Adipose tissue (tissue), 3 donors: ENCODE data around the gene NMNAT2. TPM values are rescaled to one million over a fixed set of nuclear protein-coding genes. Genes with fewer than 3 reads are reported as not detected.
"Not testable (repeated sequence)": the region's sequence is repeated elsewhere in the genome, so short reads cannot be mapped to it uniquely, and the experiment has no call there.

Experiments used
- H3K27ac ChIP-seq: one replicate; pipeline ENCODE4 v1.5.1; 2013; ENCODE audit warnings: low read depth, low read length
- WGBS, 3 donors: extraction: QIAGEN DNeasy Blood & Tissue Kit; methylation state at CpG; one replicate each; pipeline ENCODE4 v1.1.7; 2013; 5-methylcytosine and 5-hydroxymethylcytosine counted together
- polyA plus RNA-seq, 3 donors: library from polyadenylated mRNA; stranded (reverse); fragments of 200-250 nt; gene quantifications; one replicate each; pipeline ENCODE4 v1.2.3, GENCODE V29; 2013
- donor health status: healthy with polysubstance abuse.
- donor health status: Bipolar disorder and iron deficiency.
- donor health status: healthy.

Gene NMNAT2
- polyA plus RNA-seq: 1 to 10 TPM in 2 of 3 donors, under 1 TPM in 1; 0.90 to 1.9 (median 1.3) TPM

DNA sequence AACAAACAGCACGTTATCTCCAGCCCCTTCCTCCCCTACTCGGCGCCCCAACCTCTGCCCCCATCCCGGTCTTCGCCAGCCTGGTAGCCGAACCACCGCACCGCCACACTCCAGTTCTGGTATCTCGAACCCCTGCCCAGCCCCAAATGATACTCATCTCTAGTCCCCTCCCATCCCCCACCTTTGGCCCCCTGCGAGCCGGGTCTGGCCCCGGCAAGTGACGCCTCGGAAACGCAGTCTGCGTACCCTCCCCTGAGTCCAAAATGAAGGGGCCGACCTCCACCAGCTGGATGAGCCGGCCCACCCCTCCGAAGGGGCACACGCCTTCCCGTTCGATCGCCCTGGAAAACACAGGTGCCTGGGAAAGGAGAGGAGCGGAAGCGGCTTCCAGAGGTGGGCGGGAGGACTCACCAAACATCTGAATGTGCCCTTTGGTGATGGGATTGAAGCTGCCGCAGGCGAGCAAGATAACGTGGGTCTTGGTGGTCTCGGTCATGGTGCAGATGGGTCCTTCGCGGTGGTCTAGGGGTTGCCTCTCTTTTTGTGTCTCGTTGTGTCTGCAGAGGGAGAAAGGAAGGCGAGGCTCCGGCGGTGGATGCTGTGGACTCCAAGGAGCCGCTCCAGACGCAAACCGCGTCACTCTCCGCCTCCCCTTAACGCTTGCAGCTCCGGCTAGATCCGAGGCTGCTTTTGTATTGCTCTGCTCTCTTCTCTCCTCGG, at the start of gene NMNAT2:
TSS of gene NMNAT2 (minus strand) at position 609 of the 720 bp plus-strand sequence. CDS start at position 496, 113 bp downstream.
- H3K27ac ChIP-seq: no peak within 1 kb of the TSS
- 1 to 2% (median 1%) methylated on average over 41 to 45 of the region's 45 CpGs for WGBS, 3 donors

DNA sequence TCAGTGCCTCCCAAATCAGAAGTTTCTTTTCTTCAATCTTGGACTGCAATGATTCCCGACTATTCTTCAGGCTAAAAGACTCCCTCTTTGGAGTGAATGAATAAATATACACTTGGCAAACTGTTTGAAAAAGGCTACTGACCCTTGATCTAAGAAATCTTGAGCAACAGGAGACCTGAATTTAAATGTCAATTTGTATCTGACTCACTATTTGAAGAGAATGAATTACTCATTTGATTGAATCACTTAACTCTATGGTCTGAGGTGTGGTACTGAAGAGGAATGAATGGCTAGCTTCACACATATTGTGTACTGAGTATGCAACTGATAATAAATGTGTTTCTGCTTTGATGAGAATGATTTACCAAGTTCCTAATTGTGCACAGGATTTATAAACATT, 49.5 kb upstream of the NMNAT2 start:
- 53 to 90% (median 85%) methylated on average over 1 of the region's 1 CpG for WGBS, 3 donors
- no peak overlapping the region for H3K27ac ChIP-seq

DNA sequence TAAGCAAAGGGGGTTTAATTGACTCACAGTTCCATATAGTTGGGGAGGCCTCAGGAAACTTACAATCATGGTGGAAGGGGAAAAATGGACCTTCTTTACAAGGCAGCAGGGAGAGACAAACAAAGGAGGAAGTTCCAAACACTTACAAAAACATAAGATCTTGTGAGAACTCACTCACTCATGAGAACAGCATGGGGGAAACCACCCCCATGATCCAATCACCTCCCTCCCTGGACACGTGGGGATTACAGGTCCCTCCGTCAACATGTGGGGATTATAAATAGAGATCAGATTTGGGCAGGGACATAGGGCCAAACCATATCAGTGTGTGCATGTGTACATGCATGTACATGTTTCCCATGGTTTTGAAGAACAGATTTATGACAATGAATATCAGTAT, 48.6 kb upstream of the NMNAT2 start:
- H3K27ac ChIP-seq: no peak overlapping the region
- WGBS, 3 donors: 44 to 60% (median 58%) methylated on average over 2 of the region's 2 CpGs

DNA sequence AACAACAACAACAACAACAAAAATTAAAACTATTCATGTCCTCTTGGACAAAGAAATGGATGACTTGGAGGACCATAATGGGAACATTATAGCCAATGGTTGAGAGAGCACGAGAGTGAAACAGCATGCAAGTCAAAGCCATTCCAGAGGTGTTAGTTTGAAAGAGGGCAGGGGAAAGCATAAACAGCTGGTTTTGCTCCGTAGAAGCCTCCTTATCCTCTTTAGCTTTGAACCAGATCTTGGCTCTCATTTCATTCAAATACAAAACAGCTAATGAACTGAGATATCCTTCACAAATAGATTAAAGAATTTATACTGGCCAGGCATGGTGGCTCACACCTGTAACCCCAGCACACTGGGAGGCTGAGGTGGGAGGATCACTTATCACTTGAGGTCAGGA, 45.4 kb upstream of the NMNAT2 start:
- 58 to 85% (median 83%) methylated on average over 2 of the region's 2 CpGs for WGBS, 3 donors
- H3K27ac ChIP-seq: no peak overlapping the region

DNA sequence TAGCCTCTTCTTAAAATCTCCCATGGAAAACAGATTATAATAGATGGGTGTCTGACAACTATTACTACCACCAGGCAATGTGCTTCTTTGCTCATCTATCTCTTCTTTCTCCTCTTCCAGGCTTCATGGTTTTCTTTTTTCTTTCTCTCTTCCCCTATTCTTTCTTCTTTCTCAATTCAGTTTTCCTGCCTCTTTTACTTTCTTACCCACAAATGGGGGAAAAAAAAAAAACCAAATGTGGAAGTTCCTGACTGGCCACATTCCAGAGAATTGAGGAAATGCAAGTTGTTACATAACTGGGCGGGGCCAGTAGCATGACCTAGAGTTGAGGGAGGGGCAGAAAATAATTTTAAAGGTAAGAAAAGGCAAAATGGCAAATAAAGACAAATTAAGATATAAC, 43.2 kb upstream of the NMNAT2 start:
- no peak overlapping the region for H3K27ac ChIP-seq
- WGBS, 3 donors: 60 to 75% (median 61%) methylated on average over 1 of the region's 1 CpG

DNA sequence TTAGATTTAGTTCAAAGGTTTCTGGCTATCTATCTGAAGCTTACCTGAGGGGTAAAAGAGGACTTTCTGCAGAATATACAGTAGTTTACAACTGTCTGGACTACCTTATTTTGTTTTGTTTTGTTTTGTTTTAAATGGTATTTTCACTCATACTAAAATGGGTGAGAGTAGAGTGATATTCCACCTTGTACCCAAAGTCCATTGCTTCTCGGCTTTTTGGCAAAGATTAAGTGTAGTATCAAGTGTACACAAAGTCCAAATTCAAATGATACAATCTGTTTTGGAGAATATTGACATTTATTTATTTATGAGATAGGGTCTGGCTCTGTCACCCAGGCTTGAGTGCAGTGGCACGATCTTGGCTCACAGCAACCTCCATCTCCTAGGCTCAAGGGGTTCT, 42.4 kb upstream of the NMNAT2 start:
- 58 to 93% (median 90%) methylated on average over 2 of the region's 2 CpGs for WGBS, 3 donors
- H3K27ac ChIP-seq: no peak overlapping the region

DNA sequence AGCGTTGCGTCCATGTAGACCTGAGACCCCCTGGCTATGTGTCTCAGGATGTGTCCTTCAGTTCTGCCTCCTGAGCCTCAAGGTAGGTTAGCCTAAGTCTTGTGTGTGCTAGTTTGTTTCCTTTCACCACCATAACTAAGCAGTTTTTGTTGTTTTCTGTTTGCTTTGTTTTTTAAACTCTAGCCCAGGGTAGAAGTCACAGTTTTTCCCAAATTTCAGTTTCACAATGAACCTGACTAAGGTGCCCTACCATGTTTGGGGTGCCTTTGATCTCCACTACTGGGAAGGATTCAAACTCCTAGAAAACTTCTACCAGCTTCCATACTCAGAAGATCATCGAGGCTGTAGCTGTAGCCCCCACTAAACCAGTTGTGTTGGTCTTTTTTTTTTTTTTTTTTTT, 39.3 kb upstream of the NMNAT2 start:
- H3K27ac ChIP-seq: no peak overlapping the region
- WGBS, 3 donors: 85 to 93% (median 91%) methylated on average over 3 of the region's 3 CpGs

DNA sequence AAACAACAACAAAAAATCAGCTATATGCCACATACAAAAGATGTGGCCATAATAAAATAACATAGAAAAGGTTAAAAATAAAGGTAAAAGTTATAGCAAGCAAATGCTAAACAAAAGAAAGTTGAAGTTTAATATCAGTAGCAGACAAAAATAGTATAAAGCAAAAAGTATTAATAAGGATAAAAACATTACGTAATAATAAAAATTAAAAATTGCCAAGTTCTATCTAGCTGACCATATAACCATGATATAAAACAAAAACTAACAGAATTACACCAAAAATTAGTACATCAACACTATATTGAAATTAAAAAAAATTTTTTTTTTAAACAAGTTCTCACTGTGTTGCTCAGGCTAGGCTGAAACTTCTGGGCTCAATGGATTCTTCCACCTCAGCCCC, 38.6 kb upstream of the NMNAT2 start:
- WGBS, 3 donors: 92 to 98% (median 96%) methylated on average over 1 of the region's 1 CpG
- H3K27ac ChIP-seq: no peak overlapping the region

DNA sequence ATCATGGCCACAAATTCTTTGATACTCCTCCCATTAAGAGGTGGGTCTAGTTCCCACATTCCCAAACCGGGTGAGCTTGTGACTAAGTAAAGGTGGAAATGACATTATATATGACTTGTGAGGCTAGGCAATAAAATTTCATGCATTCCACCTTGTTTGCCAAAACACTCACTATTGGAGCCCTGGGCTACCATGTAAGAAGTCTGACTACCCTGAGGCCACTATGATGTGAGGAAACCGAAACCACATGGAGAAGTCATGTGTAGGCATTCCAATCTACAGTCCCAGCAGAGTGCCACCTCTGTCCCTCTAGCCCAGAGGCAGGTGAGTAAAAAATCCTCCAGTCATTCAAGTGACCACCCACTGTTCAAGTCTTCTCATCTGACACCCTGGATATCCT, 36.2 kb upstream of the NMNAT2 start:
- WGBS, 3 donors: 69 to 87% (median 82%) methylated on average over 2 of the region's 2 CpGs
- no peak overlapping the region for H3K27ac ChIP-seq

DNA sequence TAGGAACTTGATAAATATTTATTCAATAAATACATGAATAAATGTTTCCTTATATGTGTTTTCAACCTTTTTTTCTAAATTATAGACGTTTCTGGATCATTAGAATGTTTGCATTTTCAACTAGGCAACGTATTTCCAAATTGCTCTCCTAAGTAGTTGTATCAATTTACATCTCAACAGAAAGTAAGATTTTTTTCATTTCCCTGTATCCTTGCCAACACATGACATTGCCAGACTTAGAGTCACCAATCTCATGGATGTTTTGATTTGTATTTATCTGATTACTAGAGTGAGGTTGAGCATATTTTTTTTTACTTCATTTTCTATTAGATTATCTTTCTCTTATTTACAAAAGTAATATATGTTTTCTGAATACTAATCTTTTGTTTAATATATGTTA, 31.9 kb upstream of the NMNAT2 start:
- 27 to 61% (median 47%) methylated on average over 2 of the region's 2 CpGs for WGBS, 3 donors
- H3K27ac ChIP-seq: no peak overlapping the region

DNA sequence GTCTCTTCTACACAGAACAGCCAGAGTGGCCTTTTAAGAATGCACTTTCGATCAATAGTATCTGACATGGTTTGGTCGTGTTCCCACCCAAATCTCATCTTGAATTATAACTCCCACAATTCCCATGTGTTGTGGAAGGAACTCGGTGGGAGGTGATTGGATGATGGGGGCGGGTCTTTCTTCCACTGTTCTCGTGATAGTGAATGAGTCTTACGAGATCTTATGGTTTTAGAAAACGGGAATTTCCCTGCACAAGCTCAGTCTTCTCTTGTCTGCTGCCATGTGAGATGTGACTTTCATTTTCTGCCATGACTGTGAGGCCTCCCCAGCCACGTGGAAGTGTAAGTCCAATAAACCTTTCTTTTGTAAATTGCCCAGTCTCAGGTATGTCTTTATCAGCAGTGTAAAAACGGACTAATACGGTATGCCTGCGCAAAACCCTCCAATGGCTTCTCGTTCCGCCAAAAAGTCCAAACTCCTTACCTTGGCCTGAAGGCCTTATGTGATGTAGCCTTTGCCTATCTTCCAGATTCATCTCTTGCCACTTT, 31.1 kb upstream of the NMNAT2 start:
- H3K27ac ChIP-seq: no peak overlapping the region
- WGBS, 3 donors: 85 to 93% (median 92%) methylated on average over 13 of the region's 13 CpGs

DNA sequence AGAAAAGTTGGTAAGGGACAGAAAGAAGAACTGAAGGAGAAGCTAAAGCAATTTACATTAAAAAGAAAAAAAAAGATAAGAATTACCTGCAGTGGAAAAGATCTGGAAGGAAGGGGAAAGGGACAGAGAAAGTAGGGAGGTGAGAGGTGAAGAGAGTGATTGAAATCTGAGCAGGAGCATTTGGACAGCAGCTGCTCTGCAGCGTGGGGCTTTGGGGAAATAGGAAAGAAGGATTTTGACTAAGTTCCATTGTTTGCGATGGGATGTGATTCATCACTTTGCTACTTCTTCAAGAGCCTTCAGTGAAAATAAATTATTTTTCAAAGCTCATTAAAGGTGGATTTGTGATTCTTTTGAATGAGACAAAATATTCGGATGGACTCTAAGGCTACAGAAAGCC, 26.1 kb upstream of the NMNAT2 start:
- H3K27ac ChIP-seq: no peak overlapping the region
- WGBS, 3 donors: 50 to 64% (median 63%) methylated on average over 3 of the region's 3 CpGs

DNA sequence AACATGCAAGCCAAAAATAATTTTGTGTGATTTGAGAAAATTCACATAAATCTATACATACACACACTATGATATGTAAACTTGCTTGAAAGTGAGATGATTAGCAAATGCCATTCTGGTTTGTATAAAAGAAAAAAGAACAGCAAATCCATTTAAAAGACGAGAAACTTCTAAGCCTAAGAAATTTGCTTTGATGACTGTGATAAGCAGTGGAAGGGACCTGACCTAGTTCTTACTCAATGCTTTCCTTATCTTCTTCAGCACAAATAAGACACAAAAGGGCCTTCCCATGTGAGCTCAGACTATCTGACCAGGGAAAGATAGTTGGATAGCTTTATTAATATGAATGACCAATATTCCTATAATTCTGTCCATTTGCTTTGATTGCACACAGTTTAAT, 25.3 kb upstream of the NMNAT2 start:
- 31 to 75% (median 70%) methylated on average over 1 of the region's 1 CpG for WGBS, 3 donors

DNA sequence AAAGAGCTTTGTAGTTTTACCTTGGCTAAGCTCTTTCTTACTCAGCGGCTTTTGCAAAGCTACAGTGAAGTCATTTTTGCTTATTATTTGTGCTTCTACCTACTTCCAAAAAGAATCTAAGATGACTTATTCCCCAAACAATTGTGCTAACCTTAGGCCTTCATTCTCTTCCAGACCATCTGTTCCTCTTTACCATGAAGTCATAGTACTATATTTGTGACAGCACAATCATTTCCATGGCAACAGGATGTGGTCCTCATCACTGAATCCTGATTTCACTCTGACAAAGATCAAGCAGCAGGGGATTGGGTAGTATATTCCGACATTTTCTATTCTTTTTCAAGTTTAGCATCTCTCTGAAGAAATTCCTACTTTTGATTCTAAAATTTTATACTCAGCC, 24.8 kb upstream of the NMNAT2 start:
- no peak overlapping the region for H3K27ac ChIP-seq
- WGBS, 3 donors: 77 to 92% (median 78%) methylated on average over 2 of the region's 2 CpGs

More for the DNA sequence above, 25.3 kb upstream of the NMNAT2 start:
- H3K27ac ChIP-seq: no peak overlapping the region

DNA sequence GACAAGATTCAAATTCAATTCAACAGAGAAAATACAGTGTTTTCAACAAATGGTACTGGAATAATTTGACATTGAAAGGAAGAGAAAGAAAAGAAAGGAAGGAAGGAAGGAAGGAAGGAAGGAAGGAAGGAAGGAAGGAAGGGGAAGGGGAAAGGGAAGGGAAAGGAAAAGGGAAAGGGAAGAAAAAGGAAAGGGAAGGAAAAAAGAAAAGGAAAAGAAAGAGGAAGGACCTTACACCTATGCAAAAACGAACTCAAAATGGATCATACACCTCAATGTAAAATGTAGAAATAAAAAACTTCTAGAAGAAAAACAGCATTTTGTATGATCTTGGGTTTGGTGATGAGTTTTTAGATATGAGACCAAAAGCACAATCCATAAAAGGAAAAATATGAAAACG, 19.9 kb upstream of the NMNAT2 start:
- 63 to 86% (median 85%) methylated on average over 2 of the region's 2 CpGs for WGBS, 3 donors
- H3K27ac ChIP-seq: no peak overlapping the region

DNA sequence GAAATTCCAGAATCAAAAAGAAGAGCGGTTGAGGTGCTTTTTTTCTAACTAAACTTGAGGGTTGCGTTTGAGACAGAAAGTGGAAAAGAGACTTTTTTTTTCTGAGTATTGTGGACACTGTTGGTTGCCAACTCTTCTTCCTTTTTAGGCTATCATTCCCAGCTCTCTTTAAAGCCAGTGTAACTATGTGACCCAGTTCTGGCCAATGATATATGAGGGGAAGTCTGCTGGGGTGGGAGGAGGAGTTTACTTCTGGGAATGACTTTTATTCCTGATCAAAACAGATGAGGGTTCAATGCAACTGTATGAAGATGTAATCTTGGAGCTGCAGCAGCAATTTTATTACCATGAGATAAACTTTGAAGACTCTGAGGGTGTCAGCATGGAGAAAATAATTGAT, 17.3 kb upstream of the NMNAT2 start:
- 65 to 74% (median 73%) methylated on average over 2 of the region's 2 CpGs for WGBS, 3 donors
- H3K27ac ChIP-seq: no peak overlapping the region

DNA sequence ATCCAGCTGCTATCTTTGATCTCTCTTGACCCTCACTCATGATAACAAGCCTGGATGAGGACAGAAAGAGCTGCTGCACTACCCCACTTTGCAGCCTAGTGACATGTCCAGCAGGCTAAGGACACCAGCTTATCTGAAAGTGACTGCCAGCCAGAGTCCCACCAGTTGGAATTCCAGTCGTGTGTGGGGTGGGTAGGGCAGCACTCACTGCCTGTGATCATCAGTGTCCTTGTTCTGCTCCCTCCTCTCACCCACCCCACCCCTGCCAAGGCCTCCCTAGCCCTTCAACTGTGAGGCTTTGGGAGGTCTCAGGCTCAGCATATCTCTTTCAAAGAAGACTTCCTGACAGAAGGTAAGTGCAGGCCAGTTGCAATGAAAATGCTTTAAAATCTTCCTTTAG, 15.5 kb upstream of the NMNAT2 start:
- no peak overlapping the region for H3K27ac ChIP-seq
- 13 to 43% (median 27%) methylated on average over 1 of the region's 1 CpG for WGBS, 3 donors

DNA sequence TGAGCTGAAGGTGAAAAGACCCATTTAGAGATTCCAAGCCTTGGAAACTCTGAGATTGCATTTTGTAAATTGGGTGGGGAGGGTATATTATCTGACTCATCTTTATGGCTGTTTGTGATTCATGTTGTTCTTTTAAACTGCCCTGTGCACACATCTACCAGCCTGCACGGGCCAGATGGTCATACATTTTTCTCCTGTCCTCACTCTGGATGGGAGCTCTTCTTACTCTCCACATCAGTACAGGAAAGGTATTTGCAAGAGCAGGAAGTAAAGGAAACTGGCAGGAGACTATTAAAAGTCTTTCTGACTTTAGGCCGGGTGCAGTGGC, 14.3 kb upstream of the NMNAT2 start:
- H3K27ac ChIP-seq: no peak overlapping the region
- 61 to 63% (median 61%) methylated on average over 2 of the region's 2 CpGs for WGBS, 3 donors

DNA sequence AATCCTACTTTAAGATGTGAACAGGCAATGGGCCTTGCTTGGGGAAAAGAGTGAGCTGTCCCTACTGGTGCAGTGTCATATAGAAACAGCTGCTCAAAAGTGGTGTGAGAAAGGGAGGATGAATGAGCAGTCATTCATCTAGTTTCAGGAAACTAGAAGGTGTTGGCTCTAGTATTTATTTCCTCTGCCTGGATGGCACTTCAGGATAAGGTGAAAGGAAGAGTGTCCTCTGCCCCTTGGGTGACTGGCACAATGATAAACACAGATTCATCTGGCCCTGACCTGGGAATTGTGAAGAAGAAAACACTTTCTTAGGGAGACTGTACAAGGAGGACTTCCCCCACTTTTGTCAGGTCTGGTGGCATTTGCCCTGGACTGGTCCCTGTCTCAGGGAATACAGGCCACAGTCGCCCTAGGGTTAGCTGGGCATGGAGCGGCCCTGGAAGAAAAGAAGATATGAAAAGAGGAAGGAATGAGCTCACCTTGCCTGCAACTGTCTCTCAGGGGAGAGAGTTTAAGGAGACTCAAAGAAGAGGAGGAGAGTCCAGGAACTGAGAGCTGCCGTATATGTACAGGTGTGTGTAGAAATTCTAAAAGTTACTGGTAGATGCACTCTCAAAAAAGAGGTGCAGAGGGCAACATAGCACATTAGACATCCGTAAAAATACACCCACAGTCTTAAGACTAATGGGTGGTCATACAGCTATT, 13.8 kb upstream of the NMNAT2 start:
- WGBS, 3 donors: 84 to 95% (median 89%) methylated on average over 4 of the region's 4 CpGs
- no peak overlapping the region for H3K27ac ChIP-seq

DNA sequence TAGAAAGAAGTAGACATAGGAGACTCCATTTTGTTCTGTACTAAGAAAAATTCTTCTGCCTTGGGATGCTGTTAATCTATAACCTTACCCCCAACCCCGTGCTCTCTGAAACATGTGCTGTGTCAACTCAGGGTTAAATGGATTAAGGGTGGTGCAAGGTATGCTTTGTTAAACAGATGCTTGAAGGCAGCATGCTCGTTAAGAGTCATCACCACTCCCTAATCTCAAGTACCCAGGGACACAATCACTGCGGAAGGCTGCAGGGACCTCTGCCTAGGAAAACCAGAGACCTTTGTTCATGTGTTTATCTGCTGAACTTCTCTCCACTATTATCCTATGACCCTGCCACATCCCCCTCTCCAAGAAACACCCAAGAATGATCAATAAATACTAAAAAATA, 9.4 kb upstream of the NMNAT2 start:
- not testable (repeated sequence) for H3K27ac ChIP-seq
- WGBS, 3 donors: 36 to 77% (median 70%) methylated on average over 2 to 3 of the region's 3 CpGs
